Neuronal stem cell (in vitro differentiated cells): ENCODE data around the gene KNSTRN.

Experiments
- DNase-seq: peaks from one replicate; pipeline ENCODE4 v3.0.0-alpha.2; 2013; ENCODE audit warnings: low spot score
- H2AFZ ChIP-seq: one replicate; pipeline ENCODE4 v1.6.1; 2013; ENCODE audit warnings: mild to moderate bottlenecking, low read length, inconsistent platforms
- H2AK5ac ChIP-seq: 2 replicates; pipeline ENCODE4 v1.6.1; 2013; ENCODE audit warnings: low read depth, mild to moderate bottlenecking, inconsistent platforms, low read length, moderate library complexity, mixed read lengths
- H2BK120ac ChIP-seq: 2 replicates; pipeline ENCODE4 v1.6.1; 2013; ENCODE audit warnings: low read depth, mild to moderate bottlenecking, inconsistent platforms, low read length, moderate library complexity, mixed read lengths
- H2BK12ac ChIP-seq: one replicate; pipeline ENCODE4 v1.6.1; 2013; ENCODE audit warnings: low read length, inconsistent platforms
- H2BK15ac ChIP-seq: 2 replicates; pipeline ENCODE4 v1.6.1; 2013; ENCODE audit warnings: mild to moderate bottlenecking, low read length, inconsistent platforms, mixed read lengths
- H2BK5ac ChIP-seq: one replicate; pipeline ENCODE4 v1.6.1; 2013; ENCODE audit warnings: inconsistent platforms, mild to moderate bottlenecking, low read length, moderate library complexity
- H3K14ac ChIP-seq: one replicate; pipeline ENCODE4 v1.6.1; 2013; ENCODE audit warnings: low read length, inconsistent platforms
- H3K18ac ChIP-seq: 2 replicates; pipeline ENCODE4 v1.6.1; 2013; ENCODE audit warnings: low read length, inconsistent platforms
- H3K23ac ChIP-seq: 2 replicates; pipeline ENCODE4 v1.6.1; 2013; ENCODE audit warnings: low read depth, mild to moderate bottlenecking, mixed read lengths, low read length, inconsistent platforms; ENCODE audit not compliant: poor library complexity
- H3K27ac ChIP-seq: replicated peaks from 3 replicates; pipeline ENCODE4 v1.5.1; 2013; ENCODE audit warnings: low read length, inconsistent platforms
- H3K27me3 ChIP-seq, 3 experiments: 2 replicates each; pipeline ENCODE4 v1.6.1; 2013; ENCODE audit warnings: low read length in 3 of 3, mild to moderate bottlenecking in 2 of 3, inconsistent platforms in 1 of 3, low read depth in 1 of 3, mixed read lengths in 1 of 3, moderate library complexity in 1 of 3; ENCODE audit not compliant: control insufficient read depth in 3 of 3, insufficient read depth in 3 of 3
- H3K36me3 ChIP-seq, 2 donors: replicated peaks in 1 of 2; 2 replicates each; pipeline ENCODE4 v1.6.1; 2013; ENCODE audit warnings: low read length in 2 of 2; ENCODE audit not compliant: control insufficient read depth in 2 of 2, insufficient read depth in 2 of 2
- H3K4ac ChIP-seq: 2 replicates; pipeline ENCODE4 v1.6.1; 2013; ENCODE audit warnings: inconsistent platforms, mild to moderate bottlenecking, low read length, moderate library complexity
- H3K4me1 ChIP-seq, 2 donors: 1 replicate in 1 of 2; 2 replicates in 1 of 2; pipeline ENCODE4 v1.6.1; 2013; ENCODE audit warnings: low read length in 2 of 2, low read depth in 1 of 2; ENCODE audit not compliant: control insufficient read depth in 2 of 2, insufficient read depth in 1 of 2
- H3K4me2 ChIP-seq: one replicate; pipeline ENCODE4 v1.6.1; 2013; ENCODE audit warnings: mild to moderate bottlenecking, low read length, inconsistent platforms; ENCODE audit not compliant: insufficient read depth, poor library complexity, severe bottlenecking
- H3K4me3 ChIP-seq, 2 donors: 2 replicates each; pipeline ENCODE4 v1.5.1; 2013; ENCODE audit warnings: low read length in 2 of 2, mild to moderate bottlenecking in 2 of 2, inconsistent platforms in 1 of 2, moderate library complexity in 1 of 2
- H3K79me1 ChIP-seq: one replicate; pipeline ENCODE4 v1.6.1; 2013; ENCODE audit warnings: low read depth, mild to moderate bottlenecking, inconsistent platforms, low read length, moderate library complexity
- H3K9ac ChIP-seq: one replicate; pipeline ENCODE4 v1.6.1; 2013; ENCODE audit warnings: mild to moderate bottlenecking, low read depth, low read length, inconsistent platforms; ENCODE audit not compliant: poor library complexity
- H3K9me3 ChIP-seq, 2 donors: replicated peaks in 1 of 2; 2 replicates each; pipeline versions ENCODE3 to v1.6.1; 2013; ENCODE audit warnings: low read length in 2 of 2, mild to moderate bottlenecking in 2 of 2, inconsistent platforms in 1 of 2, low read depth in 1 of 2, mixed read lengths in 1 of 2, moderate library complexity in 1 of 2; ENCODE audit not compliant: control insufficient read depth in 2 of 2, insufficient read depth in 1 of 2
- H4K8ac ChIP-seq: one replicate; pipeline ENCODE4 v1.6.1; 2013; ENCODE audit warnings: low read depth, mild to moderate bottlenecking, inconsistent platforms, low read length, moderate library complexity
- H4K91ac ChIP-seq: one replicate; pipeline ENCODE4 v1.6.1; 2013; ENCODE audit warnings: low read length, low read depth, mild to moderate bottlenecking, inconsistent platforms; ENCODE audit not compliant: poor library complexity
- WGBS, 2 donors: extraction: QIAGEN DNeasy Blood & Tissue Kit; methylation state at CpG; one replicate each; pipeline ENCODE4 v1.1.7; 2013; ENCODE audit warnings: missing lambda C conversion rate in 2 of 2, mixed read lengths in 1 of 2; ENCODE audit not compliant: insufficient read length in 2 of 2, insufficient replicate concordance in 1 of 2; ENCODE audit errors: extremely low coverage in 2 of 2; 5-methylcytosine and 5-hydroxymethylcytosine counted together

The KNSTRN gene

DNA sequence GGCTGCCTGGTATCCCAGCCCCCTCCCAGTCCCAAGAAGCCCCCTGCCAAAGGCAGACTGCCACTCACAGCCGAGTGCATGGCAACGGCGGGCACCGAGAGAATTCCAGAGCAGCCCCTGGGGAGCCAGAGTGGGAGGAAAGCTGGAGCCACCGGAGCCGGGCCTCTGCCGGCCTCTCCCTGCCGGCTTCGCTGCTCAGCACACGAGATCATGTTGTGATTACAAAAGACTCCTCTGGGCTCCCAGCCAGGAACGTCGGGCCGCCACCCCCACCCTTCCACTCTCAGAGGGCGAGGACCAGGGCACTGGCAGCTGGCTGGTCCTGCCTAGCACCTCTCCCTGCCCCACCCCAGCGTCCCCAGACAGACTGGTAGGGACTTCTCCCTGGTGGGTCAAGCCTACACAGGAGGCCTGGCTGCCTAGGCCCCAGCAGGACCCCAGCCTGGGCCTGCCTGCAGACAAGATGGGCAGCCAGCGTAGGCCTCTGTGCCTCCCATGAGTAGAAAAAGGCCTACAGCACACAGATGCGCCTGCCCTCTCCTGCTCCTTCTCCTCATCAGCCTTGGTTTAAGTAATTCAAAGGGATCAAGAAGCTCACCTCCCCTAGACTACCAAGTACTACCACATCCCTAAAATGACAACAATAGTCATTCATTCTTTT is 41.7 kb upstream of the KNSTRN start, which contains the start of gene CCDC9B:
Gene CCDC9B, minus strand, starts transcription at position 200 of the 661 bp plus-strand sequence. Its CDS starts 120 bp downstream, at position 80.
- peak within 1 kb of the TSS; percentile 67 for H3K18ac ChIP-seq
- no peaks in the 10 kb centered on the region for H3K36me3 ChIP-seq
- H4K8ac ChIP-seq, result no peak within 1 kb of the TSS
- peak within 1 kb of the TSS; percentile 5 for H3K23ac ChIP-seq
- peak within 1 kb of the TSS; percentile 34 for H2BK15ac ChIP-seq
- H3K4me1 ChIP-seq, result peaks cover 2 to 12% of the 10 kb centered on the region in 2 donors
- H3K27ac ChIP-seq, result no peak within 1 kb of the TSS
- no peak within 1 kb of the TSS for H2BK120ac ChIP-seq
- DNase-seq, result no peak
- H3K4ac ChIP-seq, result no peak within 1 kb of the TSS
- H3K27me3 ChIP-seq, result peaks cover 0 to 16% (median 2%) of the 10 kb centered on the region in 3 experiments
- WGBS, 2 donors, result no CpG with 5 or more reads among the region's 17 CpGs
- H2AFZ ChIP-seq, result peak within 1 kb of the TSS; percentile 73
- H4K91ac ChIP-seq, result no peak within 1 kb of the TSS
- H3K9me3 ChIP-seq, result no peaks in the 10 kb centered on the region
- H3K14ac ChIP-seq, result no peak within 1 kb of the TSS
- H2BK12ac ChIP-seq, result peak within 1 kb of the TSS; percentile 24
- no peak within 1 kb of the TSS for H3K4me2 ChIP-seq
- no peak within 1 kb of the TSS for H2BK5ac ChIP-seq
- H3K9ac ChIP-seq, result no peak within 1 kb of the TSS
- no peaks in the 10 kb centered on the region for H3K79me1 ChIP-seq
- no peak within 1 kb of the TSS for H2AK5ac ChIP-seq
- H3K4me3 ChIP-seq, result no peak within 1 kb of the TSS

DNA sequence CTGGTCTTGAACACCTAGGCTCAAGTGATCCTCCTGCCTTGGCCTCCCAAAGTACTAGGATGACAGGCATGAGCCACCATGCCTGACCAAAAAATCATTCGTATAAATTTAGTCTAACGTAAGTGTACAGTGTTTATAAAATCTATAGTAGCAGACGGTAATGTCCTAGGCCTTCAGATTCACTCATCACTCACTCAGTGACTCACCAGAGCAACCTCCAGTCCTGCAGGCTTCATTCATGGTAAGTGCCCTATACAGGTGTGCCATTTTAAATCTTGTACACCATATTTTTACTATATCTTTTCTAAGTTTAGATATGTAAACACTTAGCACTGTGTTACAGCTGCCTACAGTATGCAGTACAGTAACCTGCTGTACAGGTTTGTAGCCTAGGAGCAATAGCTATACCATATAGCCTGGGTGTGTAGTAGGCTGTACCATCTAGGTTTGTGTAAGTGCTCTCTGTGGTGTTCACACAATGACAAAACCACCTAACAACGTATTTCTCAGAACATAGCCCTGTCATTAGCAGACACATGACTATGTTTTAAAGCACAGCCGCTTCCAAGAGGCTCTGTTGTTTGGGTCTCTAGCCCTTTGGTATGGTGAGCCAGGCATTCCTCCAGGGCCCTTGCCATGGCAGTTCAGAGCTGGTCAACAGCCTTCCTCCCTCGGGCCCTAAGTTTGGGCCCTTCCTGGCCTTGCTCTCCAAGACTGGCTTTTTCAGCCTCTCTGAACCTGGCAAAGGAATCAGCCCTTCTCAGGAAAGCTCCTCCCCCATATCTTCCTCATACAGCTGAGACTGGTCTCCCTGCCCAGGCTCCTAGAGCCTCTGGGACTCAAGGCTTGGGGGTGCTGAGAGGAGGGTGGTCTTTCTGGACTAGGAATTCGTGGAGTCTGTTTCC is 39.9 kb upstream of the KNSTRN start:
- no CpG with 5 or more reads among the region's 7 CpGs for WGBS, 2 donors
- H3K23ac ChIP-seq, result no peak overlapping the region
- no peak for DNase-seq
- no peak overlapping the region for H2BK5ac ChIP-seq
- H2AFZ ChIP-seq, result peak overlapping the region; percentile 78
- no peak overlapping the region for H3K18ac ChIP-seq
- H3K4me1 ChIP-seq, result peaks cover 2 to 12% of the 10 kb centered on the region in 2 donors
- no peak overlapping the region for H3K27ac ChIP-seq
- H3K14ac ChIP-seq, result no peak overlapping the region
- H2BK12ac ChIP-seq, result no peak overlapping the region
- H3K4ac ChIP-seq, result no peak overlapping the region
- no peak overlapping the region for H4K8ac ChIP-seq
- H2AK5ac ChIP-seq, result no peak overlapping the region
- peaks cover 0 to 33% (median 2%) of the 10 kb centered on the region in 3 experiments for H3K27me3 ChIP-seq
- H3K9ac ChIP-seq, result no peak overlapping the region
- no peaks in the 10 kb centered on the region for H3K9me3 ChIP-seq
- no peaks in the 10 kb centered on the region for H3K36me3 ChIP-seq
- H2BK15ac ChIP-seq, result no peak overlapping the region
- H3K4me3 ChIP-seq, result no peak overlapping the region
- H2BK120ac ChIP-seq, result no peak overlapping the region
- no peaks in the 10 kb centered on the region for H3K79me1 ChIP-seq
- H3K4me2 ChIP-seq, result no peak overlapping the region
- H4K91ac ChIP-seq, result no peak overlapping the region

DNA sequence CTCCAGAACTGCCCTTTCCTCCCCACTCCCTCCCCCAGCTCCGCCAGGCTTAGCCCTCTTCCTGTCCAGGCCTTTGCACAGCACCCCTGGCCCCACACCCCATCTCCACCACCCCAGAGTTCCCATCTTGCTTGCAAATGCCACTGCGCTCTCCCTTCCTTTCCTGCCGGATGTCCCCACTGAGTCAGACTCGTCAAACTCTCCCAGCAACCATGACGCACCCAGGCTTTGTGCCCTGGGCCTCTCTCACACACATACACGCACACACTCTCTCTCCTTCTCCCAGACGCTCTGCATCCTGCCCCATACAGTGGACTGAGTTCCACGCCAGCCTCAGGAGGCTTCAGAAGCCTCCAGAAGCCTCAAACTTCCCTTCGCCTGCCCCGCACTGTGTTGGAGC is 39.0 kb upstream of the KNSTRN start:
- H3K18ac ChIP-seq, result no peak overlapping the region
- H3K9me3 ChIP-seq, result no peaks in the 10 kb centered on the region
- H3K14ac ChIP-seq, result no peak overlapping the region
- H3K4me2 ChIP-seq, result no peak overlapping the region
- H4K8ac ChIP-seq, result no peak overlapping the region
- H2BK15ac ChIP-seq, result peak overlapping the region; percentile 39
- H3K4me1 ChIP-seq, result peaks cover 2 to 12% of the 10 kb centered on the region in 2 donors
- H3K27me3 ChIP-seq, result peaks cover 0 to 37% (median 0%) of the 10 kb centered on the region in 3 experiments
- H2BK5ac ChIP-seq, result no peak overlapping the region
- no peak for DNase-seq
- peak overlapping the region; percentile 29 for H2AK5ac ChIP-seq
- H3K27ac ChIP-seq, result no peak overlapping the region
- no CpG with 5 or more reads among the region's 10 CpGs for WGBS, 2 donors
- H3K4ac ChIP-seq, result no peak overlapping the region
- H3K4me3 ChIP-seq, result no peak overlapping the region
- H3K23ac ChIP-seq, result no peak overlapping the region
- no peak overlapping the region for H2BK120ac ChIP-seq
- H2AFZ ChIP-seq, result peak overlapping the region; percentile 78
- no peak overlapping the region for H2BK12ac ChIP-seq
- no peak overlapping the region for H4K91ac ChIP-seq
- H3K79me1 ChIP-seq, result no peaks in the 10 kb centered on the region
- no peak overlapping the region for H3K9ac ChIP-seq
- H3K36me3 ChIP-seq, result no peaks in the 10 kb centered on the region

GRCh38 chr15:40344217-40344616 is 38.3 kb upstream of the KNSTRN start:
- Histone ChIP-seq H2BK120ac (no peak overlapping the region), H3K9me3 (no peaks in the 10 kb centered on the region), H2BK15ac (peak overlapping the region; percentile 39), H4K8ac (no peak overlapping the region), H3K9ac (no peak overlapping the region), H3K27me3 (peaks cover 0 to 39% (median 0%) of the 10 kb centered on the region in 3 experiments), H3K4me3 (no peak overlapping the region), H2BK12ac (no peak overlapping the region), H2BK5ac (no peak overlapping the region), H3K23ac (no peak overlapping the region), H3K4me2 (no peak overlapping the region), H3K4me1 (peaks cover 2 to 12% of the 10 kb centered on the region in 2 donors), H4K91ac (no peak overlapping the region), H2AK5ac (no peak overlapping the region), H3K14ac (no peak overlapping the region), H3K18ac (no peak overlapping the region), H3K27ac (no peak overlapping the region), H3K4ac (no peak overlapping the region), H2AFZ (no peak overlapping the region), H3K36me3 (no peaks in the 10 kb centered on the region), H3K79me1 (no peaks in the 10 kb centered on the region)
- DNase-seq, result no peak
- WGBS, 2 donors, result no CpG with 5 or more reads among the region's 6 CpGs
